GM19324 (cell line): Measurements from ENCODE around the gene SERPINB7.

Experiments used
- ATAC-seq: cut with Tn5 transposase; IDR thresholded peaks from one replicate; pipeline ENCODE4 v1.9.1; 2021; ENCODE audit warnings: mild to moderate bottlenecking, moderate library complexity; ENCODE audit not compliant: unreplicated experiment, low FRiP score

SERPINB7 gene

DNA sequence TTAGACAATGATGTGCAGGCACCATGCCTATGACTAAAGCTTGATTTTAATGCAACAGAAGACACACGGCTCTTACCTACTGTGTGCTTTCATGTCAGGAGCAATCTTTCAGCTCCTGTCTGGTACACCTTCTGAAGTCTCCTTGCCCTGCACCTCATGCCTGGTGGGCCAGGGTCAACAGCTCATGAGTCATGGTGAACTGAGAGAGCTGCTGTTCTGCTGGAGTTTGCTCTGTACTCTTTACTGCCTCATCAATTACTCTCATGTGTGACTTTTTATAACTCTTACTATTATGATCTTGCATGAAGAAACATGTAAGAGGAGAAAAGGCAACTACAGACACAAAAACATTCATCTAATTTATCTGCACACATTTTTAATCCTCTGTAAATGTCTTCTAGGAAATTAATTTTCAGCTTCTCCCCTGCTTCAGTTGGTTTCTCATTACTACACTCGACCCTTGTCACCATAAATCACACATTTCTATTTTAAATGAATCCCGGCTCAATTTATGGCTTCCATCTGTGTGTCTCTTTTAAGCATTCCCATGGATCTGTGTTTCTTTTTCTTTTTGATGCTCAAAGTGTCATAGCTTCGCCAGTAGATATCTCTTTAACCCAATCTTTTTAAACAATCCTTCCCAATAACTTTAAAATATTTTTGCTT is 9.7 kb downstream of the SERPINB7 start:
- ATAC-seq: no peak

GRCh38 chr18:63787673-63788072 is 12.5 kb downstream of the SERPINB7 start:
- ATAC-seq: no peak

DNA sequence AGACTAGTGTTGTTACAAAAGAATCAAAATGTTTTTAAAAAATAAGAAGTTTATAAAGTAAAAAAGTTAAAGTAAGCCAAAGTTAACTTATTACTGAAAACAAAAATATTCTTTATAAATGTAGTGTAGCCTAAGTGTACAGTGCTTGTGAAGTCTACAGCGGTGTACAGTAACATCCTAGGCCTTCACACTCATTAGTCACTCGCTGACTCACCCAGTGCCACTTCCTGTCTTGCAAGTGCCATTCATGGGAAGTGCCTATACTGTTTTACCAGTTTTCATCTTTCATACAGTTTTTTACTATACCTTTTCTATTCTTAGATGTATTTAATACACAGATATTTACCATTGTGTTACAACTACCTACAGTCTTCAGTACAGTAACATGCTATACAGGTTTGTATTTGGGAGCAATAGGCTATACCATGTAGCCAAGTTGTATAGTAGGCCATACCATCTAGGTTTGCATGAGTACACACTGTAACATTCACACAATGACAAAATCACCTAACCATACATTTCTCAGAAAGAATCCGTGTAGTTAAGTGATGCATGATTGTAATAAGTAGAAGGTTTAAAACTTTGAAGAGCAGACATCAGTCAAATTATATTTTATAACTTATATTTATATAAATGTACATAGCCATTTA is 13.4 kb downstream of the SERPINB7 start:
- ATAC-seq: no peak

- no peak for ATAC-seq
Observed at GRCh38 chr18:63789327-63789726, 14.1 kb downstream of the SERPINB7 start.

- no peak for ATAC-seq
Observed at GRCh38 chr18:63795606-63796005, 20.4 kb downstream of the SERPINB7 start.

GRCh38 chr18:63799189-63799588 is 24.0 kb downstream of the SERPINB7 start:
- ATAC-seq: no peak

GRCh38 chr18:63801343-63801742 is 26.1 kb downstream of the SERPINB7 start:
- ATAC-seq: no peak

- ATAC-seq: no peak
Observed at GRCh38 chr18:63808125-63808524, 32.9 kb downstream of the SERPINB7 start.

GRCh38 chr18:63817441-63818051 is 42.3 kb downstream of the SERPINB7 start:
- ATAC-seq: no peak

DNA sequence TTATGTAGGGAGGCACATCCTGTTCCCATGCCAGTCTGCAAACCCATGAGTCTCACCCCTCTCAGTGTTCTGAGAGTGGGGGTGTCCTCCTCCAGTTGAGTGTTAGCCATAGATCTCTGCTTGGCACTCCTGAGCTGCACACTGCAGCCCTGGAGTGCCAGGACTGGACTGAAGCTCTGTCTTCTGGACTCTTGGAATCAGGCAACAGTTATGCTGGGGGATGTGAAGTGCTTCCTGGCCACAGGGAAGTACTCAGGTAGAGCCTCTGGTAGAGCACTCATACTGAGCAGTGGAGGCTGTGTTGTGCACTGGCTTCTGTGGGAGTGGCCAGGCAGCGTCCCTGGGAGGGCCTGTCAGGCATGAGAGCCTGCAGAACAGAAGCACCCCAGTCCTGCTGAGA is 43.0 kb downstream of the SERPINB7 start:
- no peak for ATAC-seq

GRCh38 chr18:63819786-63820185 is 44.6 kb downstream of the SERPINB7 start:
- ATAC-seq: no peak

- no peak for ATAC-seq
Observed at GRCh38 chr18:63820694-63821093, 45.5 kb downstream of the SERPINB7 start.

DNA sequence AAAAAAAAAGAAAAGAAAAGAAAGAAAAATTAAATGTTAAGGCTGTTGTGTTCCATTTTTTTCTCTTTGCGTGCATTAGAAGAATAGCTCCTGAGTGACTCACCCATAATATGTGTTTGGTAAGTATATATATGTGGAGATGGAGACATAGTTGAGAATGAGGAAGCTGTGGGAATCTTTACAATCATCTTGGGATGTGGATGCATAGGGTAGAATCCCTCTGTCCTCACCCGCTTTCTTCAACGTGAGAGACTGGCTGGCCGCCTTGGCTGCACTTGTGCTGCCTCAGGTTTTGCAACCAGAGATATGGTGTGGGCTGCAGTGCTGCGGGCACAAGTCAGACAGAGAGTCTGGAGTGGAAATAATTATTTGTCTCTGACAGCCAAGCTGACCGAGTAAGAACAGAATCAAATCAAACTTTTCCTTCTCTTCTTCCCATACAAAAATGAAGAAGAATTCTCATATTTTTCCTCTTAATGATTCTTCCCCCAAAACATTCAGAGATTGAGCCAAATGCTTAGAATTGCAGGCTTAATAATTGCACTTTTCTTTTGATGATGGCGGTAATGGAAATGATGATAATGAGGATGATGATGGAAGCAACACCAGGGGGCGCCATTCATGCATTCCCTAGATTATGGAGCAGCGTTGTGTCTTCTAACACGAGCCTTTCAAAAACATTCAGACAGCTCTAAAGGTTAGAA is 48.5 kb downstream of the SERPINB7 start:
- no peak for ATAC-seq

- ATAC-seq: no peak
Observed at GRCh38 chr18:63824220-63824525, 49.0 kb downstream of the SERPINB7 start.

GRCh38 chr18:63828120-63828519 is 52.9 kb downstream of the SERPINB7 start:
- no peak for ATAC-seq

DNA sequence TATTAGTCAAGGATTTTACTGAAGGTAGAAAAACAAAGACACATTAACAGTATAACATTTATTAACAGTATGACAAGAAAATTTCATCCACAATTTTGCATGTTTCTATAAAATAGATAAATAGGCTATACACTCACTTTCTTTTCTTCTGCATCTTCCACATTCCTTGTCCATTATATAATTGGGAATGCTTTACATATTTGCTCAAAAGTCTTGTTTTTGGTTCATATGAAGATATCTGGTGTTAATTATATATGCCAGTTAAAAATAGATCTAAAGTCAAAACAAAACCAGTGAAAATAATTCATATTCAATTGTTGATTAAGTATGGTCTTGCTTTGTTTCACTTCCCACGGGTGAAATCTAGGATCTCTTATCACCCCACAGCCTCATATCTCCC is 53.4 kb downstream of the SERPINB7 start:
- ATAC-seq: no peak

DNA sequence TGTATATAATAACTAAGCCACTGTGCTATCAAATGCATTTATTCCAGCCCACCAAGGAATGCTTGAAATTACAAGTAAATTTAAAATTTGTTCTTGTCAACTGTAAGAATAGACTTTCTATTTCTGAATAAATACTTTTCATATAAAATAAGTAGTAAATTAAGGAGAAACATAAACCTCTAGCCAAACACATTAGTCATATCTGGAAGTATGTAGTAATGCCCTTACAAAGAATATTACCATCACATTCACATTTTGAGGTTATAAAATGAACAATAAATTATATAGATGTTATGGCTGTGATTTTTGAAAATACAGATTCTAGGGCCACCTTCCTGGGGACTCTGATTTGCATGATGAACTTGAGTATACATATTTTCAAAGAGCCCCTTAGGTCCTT is 54.7 kb downstream of the SERPINB7 start:
- no peak for ATAC-seq

- peak; percentile 91 for ATAC-seq
Observed at GRCh38 chr18:63831080-63831788, 56.0 kb downstream of the SERPINB7 start.

DNA sequence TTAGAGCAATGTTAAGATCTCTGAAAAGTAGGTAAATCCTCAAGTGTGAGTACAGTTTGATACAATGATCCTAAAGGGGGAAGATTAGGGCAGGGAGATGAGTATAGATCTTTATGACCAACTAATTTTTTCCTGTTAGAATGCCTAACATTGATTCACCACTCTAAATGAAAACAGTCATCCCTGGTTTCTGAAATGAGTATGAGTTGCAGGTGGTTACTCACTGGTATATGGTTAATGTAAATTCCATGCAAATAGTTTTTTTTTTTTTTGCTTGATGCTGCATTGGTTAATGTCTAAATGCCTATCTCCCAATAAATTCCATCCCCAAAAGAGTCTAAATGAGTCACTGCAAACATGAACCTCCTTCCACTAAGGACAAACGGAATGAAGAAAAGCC is 57.3 kb downstream of the SERPINB7 start:
- no peak for ATAC-seq

DNA sequence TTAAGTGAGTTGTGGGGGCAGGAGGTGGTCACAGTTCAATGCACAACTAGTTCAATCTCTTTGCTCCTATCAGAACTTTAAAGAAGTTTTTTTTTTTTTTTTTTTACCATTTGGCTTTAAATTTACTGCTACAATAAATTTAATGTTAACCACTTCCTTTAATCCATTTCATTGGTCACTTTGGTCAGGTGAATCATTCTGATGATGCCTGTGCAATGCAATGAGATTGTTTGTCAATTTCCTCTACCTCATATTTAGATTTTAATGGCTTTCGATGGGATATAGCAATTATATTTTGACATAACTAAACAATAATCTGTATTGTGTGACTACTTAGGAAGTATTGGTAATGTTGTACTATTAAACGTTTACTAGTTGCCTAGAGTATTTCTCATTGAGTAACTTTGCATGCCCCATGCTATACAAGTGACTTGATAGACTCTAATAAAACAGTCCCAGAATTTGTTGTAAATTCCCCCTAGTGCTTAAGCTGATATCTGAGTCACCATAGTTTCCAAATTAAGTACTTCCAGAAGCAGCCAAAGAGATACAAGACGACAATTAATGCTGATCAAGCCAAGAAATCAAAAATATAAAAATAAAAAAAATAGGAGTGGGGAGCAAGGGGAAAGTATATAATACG is 59.4 kb downstream of the SERPINB7 start:
- ATAC-seq: no peak
